Liver (tissue), 3 donors: ENCODE data around the gene TNFSF10.

Experiments
- ATF3 ChIP-seq: IDR thresholded peaks from 2 replicates; pipeline ENCODE4 v1.6.1; 2016; ENCODE audit warnings: antibody characterized with exemption
- CTCF ChIP-seq: fragments of 150-350 bp; IDR thresholded peaks from 2 replicates; pipeline ENCODE4 v1.5.1; 2017; ENCODE audit warnings: improper control_type of control experiment, low read depth, low read length; ENCODE audit not compliant: missing input control
- EGR1 ChIP-seq, 2 donors: IDR thresholded peaks; 2 replicates each; pipeline ENCODE4 v1.6.1; 2016 to 2018; ENCODE audit warnings: antibody characterized with exemption in 2 of 2, low read depth in 2 of 2
- FOXA1 ChIP-seq: IDR thresholded peaks from 2 replicates; pipeline ENCODE4 v1.6.1; 2016; ENCODE audit warnings: antibody characterized with exemption
- GABPA ChIP-seq, 2 donors: IDR thresholded peaks in 1 of 2; conservative IDR thresholded peaks in 1 of 2; 2 replicates each; pipeline ENCODE4 v1.6.1; 2016; ENCODE audit warnings: antibody characterized with exemption in 2 of 2, mild to moderate bottlenecking in 1 of 2, moderate library complexity in 1 of 2
- HNF4A ChIP-seq, 2 donors: conservative IDR thresholded peaks; 2 replicates each; pipeline ENCODE4 v1.6.1; 2016; ENCODE audit warnings: antibody characterized with exemption in 2 of 2, mild to moderate bottlenecking in 2 of 2
- HNF4G ChIP-seq: IDR thresholded peaks from 2 replicates; pipeline ENCODE4 v1.6.1; 2016; ENCODE audit warnings: antibody characterized with exemption
- JUND ChIP-seq, 2 donors: IDR thresholded peaks; 2 replicates each; pipeline ENCODE4 v1.6.1; 2016; ENCODE audit warnings: antibody characterized with exemption in 2 of 2
- MAX ChIP-seq: IDR thresholded peaks from 2 replicates; pipeline ENCODE4 v1.6.1; 2016; ENCODE audit warnings: antibody characterized with exemption
- NR2F2 ChIP-seq: IDR thresholded peaks from 2 replicates; pipeline ENCODE4 v1.6.1; 2016; ENCODE audit warnings: antibody characterized with exemption
- RAD21 ChIP-seq, 2 donors: IDR thresholded peaks; 2 replicates each; pipeline ENCODE4 v1.6.1; 2016; ENCODE audit warnings: antibody characterized with exemption in 2 of 2, mild to moderate bottlenecking in 2 of 2
- SP1 ChIP-seq: IDR thresholded peaks from 2 replicates; pipeline ENCODE4 v1.6.1; 2018; ENCODE audit warnings: antibody characterized with exemption, mild to moderate bottlenecking
- TAF1 ChIP-seq: conservative IDR thresholded peaks from 2 replicates; pipeline ENCODE4 v1.6.1; 2016; ENCODE audit warnings: antibody characterized with exemption, mild to moderate bottlenecking
- YY1 ChIP-seq: IDR thresholded peaks from 2 replicates; pipeline ENCODE4 v1.6.1; 2016; ENCODE audit warnings: antibody characterized with exemption, mild to moderate bottlenecking
- donor health status: healthy.
- donor health status: healthy.

- TF ChIP-seq JUND (IDR thresholded peaks at IDR 0.05), result peak; percentile 85 to 95
- TF ChIP-seq CTCF, result no peak
- TF ChIP-seq MAX, result peak; percentile 97
- TF ChIP-seq TAF1, result no peak
- peak; percentile 54 to 57 for TF ChIP-seq RAD21 (IDR thresholded peaks at IDR 0.05)
- TF ChIP-seq FOXA1, result peak; percentile 96
- peak; percentile 86 for TF ChIP-seq YY1
- TF ChIP-seq NR2F2, result no peak
- TF ChIP-seq SP1, result peak; percentile 98
- peak in 1 of 2 donors; percentile 58 for TF ChIP-seq GABPA (IDR thresholded peaks at IDR 0.05 in 1 of 2, conservative IDR thresholded peaks at IDR 0.05 in 1 of 2)
- TF ChIP-seq ATF3, result peak; percentile 67
- peak; percentile 98 to 99 for TF ChIP-seq HNF4A (conservative IDR thresholded peaks at IDR 0.05)
- TF ChIP-seq HNF4G, result peak; percentile 86
- TF ChIP-seq EGR1 (IDR thresholded peaks at IDR 0.05; ENCODE audit: low read depth in 2 of 2), result peak in 1 of 2 donors; percentile 60
Measured at GRCh38 chr3:172553526-172554252, 30.5 kb upstream of the TNFSF10 start.
